Erythroblast (primary cell): ENCODE results near the gene AKAP8.

Experiments used
- DNase-seq, 2 experiments: peaks; one replicate each; lab custom pipeline; 2025; lab: John Stamatoyannopoulos, UW
- GATA1 ChIP-seq: IDR thresholded peaks from 2 replicates; pipeline ENCODE4 v1.6.1; 2011; ENCODE audit warnings: low read depth, mild to moderate bottlenecking, control low read depth, low read length, moderate library complexity
- POLR2A ChIP-seq: IDR thresholded peaks from 2 replicates; pipeline ENCODE4 v1.6.1; 2011; ENCODE audit warnings: mild to moderate bottlenecking, low read length

The AKAP8 gene

GRCh38 chr19:15379083-15379998 is at the start of gene AKAP8:
Gene AKAP8, minus strand, starts transcription at chr19:15379787. Its CDS starts 56 bp downstream, at chr19:15379731.
- TF ChIP-seq GATA1, result no peak
- TF ChIP-seq POLR2A, result peak; percentile 84
- peak; percentile 99 to 100 for DNase-seq

DNA sequence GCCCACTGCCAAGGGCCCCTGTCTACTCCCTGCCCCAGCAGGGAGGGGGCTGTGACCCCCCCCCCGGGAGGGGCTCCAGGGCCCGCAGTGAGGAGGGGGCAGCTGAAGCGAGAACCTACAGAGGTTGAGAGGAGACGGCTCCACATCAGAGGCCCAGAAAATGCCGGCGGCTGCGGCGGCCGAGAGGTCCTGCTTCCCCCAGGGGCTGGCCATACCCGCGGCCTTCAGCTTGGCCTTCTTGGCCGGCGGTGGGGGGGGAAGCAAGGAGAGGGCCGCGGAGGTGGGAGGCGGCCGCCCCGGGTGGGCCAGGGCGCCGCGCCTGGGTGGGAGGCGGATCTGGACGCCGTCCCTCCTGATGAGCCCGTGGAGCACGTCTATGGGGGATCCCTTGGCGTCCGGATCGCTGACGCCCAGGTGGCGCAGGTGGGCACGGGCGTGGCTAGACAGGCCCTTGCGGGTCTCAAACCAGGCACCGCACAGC is 48.4 kb upstream of the AKAP8 start:
- TF ChIP-seq POLR2A (no peak), GATA1 (no peak)

GRCh38 chr19:15427350-15427700 is 47.7 kb upstream of the AKAP8 start:
- no peak for DNase-seq
- TF ChIP-seq POLR2A (no peak), GATA1 (no peak)

More for the DNA sequence above, 48.4 kb upstream of the AKAP8 start:
- no peak for DNase-seq

GRCh38 chr19:15426485-15427349 is 47.1 kb upstream of the AKAP8 start:
- peak; percentile 23 to 42 for DNase-seq

GRCh38 chr19:15425321-15425950 is 45.8 kb upstream of the AKAP8 start:
- TF ChIP-seq POLR2A (no peak), GATA1 (no peak)
- no peak for DNase-seq

More at GRCh38 chr19:15426485-15427349, 47.1 kb upstream of the AKAP8 start:
- no peak for TF ChIP-seq POLR2A
- TF ChIP-seq GATA1, result no peak

DNA sequence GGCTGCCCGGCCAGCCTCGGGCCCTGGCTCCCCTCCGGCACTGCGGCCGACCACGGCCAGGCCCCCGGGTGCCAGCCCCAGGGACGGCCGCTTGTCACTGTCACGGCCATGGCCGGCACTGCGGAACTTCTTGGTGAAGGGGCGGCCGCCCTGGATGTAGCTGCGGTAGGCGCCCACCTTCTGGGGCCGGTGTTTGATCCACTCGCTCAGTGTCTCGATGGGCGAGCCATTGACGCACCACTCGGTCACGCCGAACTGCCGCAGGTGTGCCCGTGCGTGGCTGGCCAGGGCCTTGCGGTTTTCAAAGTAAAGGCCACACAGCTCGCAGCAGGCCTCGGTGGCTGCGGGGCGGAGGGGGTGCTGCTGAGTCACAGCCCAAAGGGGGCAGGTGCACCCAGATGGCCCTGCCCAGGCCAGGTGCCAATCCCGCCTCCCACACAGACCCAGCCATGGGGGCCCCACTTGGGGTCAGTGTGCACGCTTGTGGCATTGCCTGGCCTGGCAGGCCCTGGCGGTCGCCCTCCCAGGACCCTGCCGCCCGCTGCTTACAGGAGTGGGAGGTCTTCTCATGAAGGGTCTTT is 45.2 kb upstream of the AKAP8 start:
- DNase-seq, result no peak
- no peak for TF ChIP-seq GATA1
- TF ChIP-seq POLR2A, result no peak

DNA sequence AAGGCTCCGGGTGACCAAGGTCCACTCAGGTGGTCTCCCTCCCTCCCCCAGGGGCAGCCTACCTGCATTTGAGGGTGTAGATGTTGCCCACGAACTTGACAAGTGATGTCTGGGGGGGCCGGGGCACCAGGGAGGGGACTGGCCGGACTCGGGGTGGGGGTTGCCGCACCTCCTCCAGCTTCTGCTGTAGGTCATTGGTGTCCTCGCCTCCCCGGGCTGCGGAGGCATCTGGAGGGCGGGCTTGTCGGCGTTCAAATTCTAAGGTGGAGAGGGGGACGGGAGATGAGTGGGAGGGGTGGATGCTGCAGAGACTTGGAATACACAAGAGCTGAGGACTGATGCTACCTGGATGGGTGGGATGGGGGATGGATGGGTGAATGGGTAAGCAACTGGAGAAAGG is 44.5 kb upstream of the AKAP8 start:
- TF ChIP-seq POLR2A (no peak), GATA1 (no peak)
- no peak for DNase-seq

GRCh38 chr19:15423130-15423529 is 43.5 kb upstream of the AKAP8 start:
- no peak for DNase-seq
- TF ChIP-seq GATA1 (no peak), POLR2A (no peak)

DNA sequence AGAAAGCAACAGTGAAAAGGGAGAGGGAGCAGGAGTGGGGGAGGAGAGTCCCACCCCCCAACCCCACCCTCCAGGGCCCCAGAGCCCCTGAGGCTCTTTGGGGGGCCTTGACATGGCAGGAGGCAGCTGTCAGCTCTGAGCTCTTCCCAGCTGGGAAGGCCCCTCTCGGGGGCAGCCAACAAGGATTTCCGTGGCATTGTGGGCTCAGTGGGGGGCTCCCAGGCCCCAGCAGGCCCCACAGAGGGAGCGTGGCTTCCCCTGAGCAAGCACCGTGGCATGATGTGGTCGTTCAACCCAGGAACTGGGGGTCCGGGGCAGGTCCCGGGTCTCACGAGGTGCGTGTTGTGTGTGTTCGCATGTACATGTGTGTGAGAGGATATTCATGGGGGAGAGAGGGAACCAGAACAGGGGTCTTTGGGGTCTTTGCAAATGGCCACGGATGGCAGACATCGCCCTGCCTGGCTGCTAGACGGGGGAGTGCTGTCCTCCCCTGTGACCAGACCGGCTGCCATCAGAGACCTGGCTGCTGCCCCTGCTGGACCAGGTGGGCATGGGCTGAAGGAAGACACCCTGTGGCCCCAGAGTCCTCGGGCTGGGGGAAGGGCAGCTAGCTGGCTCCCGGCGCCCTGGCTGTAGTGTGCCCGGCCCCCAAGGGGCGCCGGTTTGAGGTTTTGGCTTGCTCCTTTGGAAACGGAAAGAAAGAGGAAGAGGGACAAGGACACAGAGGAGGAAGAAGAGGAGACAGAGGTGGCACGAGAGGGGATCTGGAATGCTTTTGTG is 42.9 kb upstream of the AKAP8 start:
- no peak for DNase-seq
- no peak for TF ChIP-seq POLR2A
- TF ChIP-seq GATA1, result no peak

DNA sequence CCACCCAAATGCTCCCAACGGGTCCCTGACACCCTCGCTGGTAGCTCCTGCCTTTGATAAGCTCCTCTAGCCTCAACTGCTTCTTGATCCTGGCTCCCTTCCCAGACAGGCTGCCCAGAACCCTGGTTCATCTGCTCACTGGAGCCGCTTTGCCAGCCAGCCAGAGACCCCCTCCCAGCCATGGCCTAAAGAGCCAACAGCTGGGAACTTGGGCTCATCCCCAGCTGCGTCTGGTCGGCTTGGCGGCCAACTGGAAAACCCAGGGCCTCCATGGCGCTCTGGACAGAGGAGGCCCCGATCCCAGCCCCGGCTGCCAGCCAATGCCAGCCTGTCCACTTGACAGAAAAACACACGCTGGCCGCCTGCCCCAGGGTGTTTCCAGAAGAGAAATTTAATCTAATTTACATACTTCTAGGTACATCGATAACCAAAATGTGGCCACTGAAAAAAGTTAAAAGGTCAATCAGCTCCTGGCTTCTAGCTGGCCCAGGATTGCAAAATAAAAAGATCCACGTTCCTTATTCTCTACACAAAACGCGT is 42.2 kb upstream of the AKAP8 start:
- no peak for DNase-seq
- TF ChIP-seq POLR2A (no peak), GATA1 (no peak)

GRCh38 chr19:15421136-15421695 is 41.6 kb upstream of the AKAP8 start:
- no peak for DNase-seq

More at GRCh38 chr19:15421136-15421695, 41.6 kb upstream of the AKAP8 start:
- TF ChIP-seq POLR2A, result no peak
- no peak for TF ChIP-seq GATA1
